ENCODE results near the gene PARVB. TPM values are rescaled to one million over a fixed set of nuclear protein-coding genes. Genes with fewer than 3 reads are reported as not detected.

Gene PARVB
- total and polyA plus RNA-seq, 12 donors: 46.7 to 201 (median 91.2) TPM

- 62 to 66% methylated on average over 11 of the region's 11 CpGs for WGBS, 2 donors
These were observed 178.2 kb downstream of the PARVB start for GRCh38 chr22:44202261-44202789.

GRCh38 chr22:44203203-44203602 is 179.1 kb downstream of the PARVB start:
- Histone ChIP-seq H3K9me3 (peaks cover 0 to 2% (median 0%) of the 10 kb centered on the region in 11 donors), H3K27me3 (peaks cover 0 to 18% (median 0%) of the 10 kb centered on the region in 7 donors), H3K27ac (no peak overlapping the region), H3K4me1 (peaks cover 0 to 6% (median 0%) of the 10 kb centered on the region in 9 donors), H3K4me3 (no peak overlapping the region), H3K36me3 (peaks cover 0 to 40% (median 0%) of the 10 kb centered on the region in 9 donors)
- WGBS, 2 donors: 48 to 55% methylated on average over 6 of the region's 6 CpGs
- intact Hi-C loops (cut with DNase I): no loop called here
- DNase-seq (no peak), ATAC-seq (no peak)
- no peak for TF ChIP-seq CTCF (IDR thresholded peaks at IDR 0.05)

More at GRCh38 chr22:44202261-44202789, 178.2 kb downstream of the PARVB start:
- H3K9me3 ChIP-seq: no peaks in the 10 kb centered on the region
- H3K4me1 ChIP-seq: peaks cover 0 to 6% (median 0%) of the 10 kb centered on the region in 9 donors
- H3K27ac ChIP-seq: no peak overlapping the region
- TF ChIP-seq CTCF (IDR thresholded peaks at IDR 0.05): no peak
- H3K4me3 ChIP-seq: no peak overlapping the region
- DNase-seq (no peak), ATAC-seq (no peak)
- peaks cover 0 to 18% (median 1%) of the 10 kb centered on the region in 7 donors for H3K27me3 ChIP-seq
- intact Hi-C loops (cut with DNase I): no loop called here
- peaks cover 0 to 45% (median 0%) of the 10 kb centered on the region in 9 donors for H3K36me3 ChIP-seq

GRCh38 chr22:44204739-44205515 is 180.8 kb downstream of the PARVB start:
- H3K9me3 ChIP-seq: peaks cover 0 to 19% (median 8%) of the 10 kb centered on the region in 11 donors
- H3K4me1 ChIP-seq: peaks cover 0 to 12% (median 0%) of the 10 kb centered on the region in 9 donors
- WGBS, 2 donors: 86 to 90% methylated on average over 16 of the region's 16 CpGs
- no peak overlapping the region for H3K27ac ChIP-seq
- H3K4me3 ChIP-seq: no peak overlapping the region
- H3K36me3 ChIP-seq: peaks cover 0 to 29% (median 0%) of the 10 kb centered on the region in 9 donors
- intact Hi-C loops (cut with DNase I): no loop called here
- no peak for TF ChIP-seq CTCF (IDR thresholded peaks at IDR 0.05)
- no peak for DNase-seq
- peaks cover 0 to 17% (median 0%) of the 10 kb centered on the region in 7 donors for H3K27me3 ChIP-seq
- ATAC-seq: no peak

GRCh38 chr22:44205516-44206329 is 181.6 kb downstream of the PARVB start:
- WGBS, 2 donors: 85% methylated on average over 16 of the region's 16 CpGs
- Histone ChIP-seq H3K36me3 (peaks cover 0 to 22% (median 0%) of the 10 kb centered on the region in 9 donors), H3K9me3 (peaks cover 0 to 25% (median 9%) of the 10 kb centered on the region in 11 donors), H3K4me1 (peaks cover 0 to 12% (median 0%) of the 10 kb centered on the region in 9 donors), H3K27me3 (peaks cover 0 to 11% (median 0%) of the 10 kb centered on the region in 7 donors), H3K27ac (no peak overlapping the region), H3K4me3 (no peak overlapping the region)
- no peak for TF ChIP-seq CTCF (IDR thresholded peaks at IDR 0.05)
- ATAC-seq (no peak), DNase-seq (no peak)
- intact Hi-C loops (cut with DNase I): no loop called here

Data from heart right ventricle (tissue), 16 donors.